ENCODE data around the gene IRAK2.
"Not testable (repeated sequence)": the region's sequence is repeated elsewhere in the genome, so short reads cannot be mapped to it uniquely, and the experiment has no call there.

Gene IRAK2

GRCh38 chr3:10164546-10165393, at the start of gene IRAK2:
Gene IRAK2, plus strand, starts transcription at chr3:10164919. Its CDS starts 36 bp downstream, at chr3:10164955.
- peak; percentile 28 for DNase-seq (ENCODE audit: low read depth)

GRCh38 chr3:10115326-10116137, 49.2 kb upstream of the IRAK2 start, which contains the start of gene BRK1:
Gene BRK1, plus strand, starts transcription at chr3:10115675. Its CDS starts 27 bp downstream, at chr3:10115702.
- peak; percentile 92 for DNase-seq (ENCODE audit: low read depth)

GRCh38 chr3:10116138-10116460, 48.6 kb upstream of the IRAK2 start:
- no peak for DNase-seq (ENCODE audit: low read depth)

GRCh38 chr3:10116928-10117327, 47.8 kb upstream of the IRAK2 start:
- no peak for DNase-seq (ENCODE audit: low read depth)

- no peak for DNase-seq (ENCODE audit: low read depth)
Measured at GRCh38 chr3:10119376-10119775, 45.3 kb upstream of the IRAK2 start.

- DNase-seq (ENCODE audit: low read depth): no peak
Measured at GRCh38 chr3:10121064-10121463, 43.7 kb upstream of the IRAK2 start.

- DNase-seq (ENCODE audit: low read depth): no peak
Measured at GRCh38 chr3:10122724-10123123, 42.0 kb upstream of the IRAK2 start.

- not testable (repeated sequence) for DNase-seq (ENCODE audit: low read depth)
Measured at GRCh38 chr3:10135872-10136271, 28.8 kb upstream of the IRAK2 start.

GRCh38 chr3:10136426-10137005, 28.2 kb upstream of the IRAK2 start:
- no peak for DNase-seq (ENCODE audit: low read depth)

GRCh38 chr3:10137178-10137577, 27.5 kb upstream of the IRAK2 start:
- no peak for DNase-seq (ENCODE audit: low read depth)

GRCh38 chr3:10140996-10141546, 23.6 kb upstream of the IRAK2 start:
- no peak for DNase-seq (ENCODE audit: low read depth)

- DNase-seq (ENCODE audit: low read depth): no peak
Measured at GRCh38 chr3:10142707-10143560, 21.8 kb upstream of the IRAK2 start.

- no peak for DNase-seq (ENCODE audit: low read depth)
Measured at GRCh38 chr3:10145685-10146084, 19.0 kb upstream of the IRAK2 start.

GRCh38 chr3:10149226-10149625, 15.5 kb upstream of the IRAK2 start:
- no peak for DNase-seq (ENCODE audit: low read depth)

- DNase-seq (ENCODE audit: low read depth): no peak
Measured at GRCh38 chr3:10150987-10151386, 13.7 kb upstream of the IRAK2 start.

GRCh38 chr3:10154335-10155122, 10.2 kb upstream of the IRAK2 start:
- DNase-seq (ENCODE audit: low read depth): no peak

GRCh38 chr3:10155123-10155472, 9.6 kb upstream of the IRAK2 start:
- no peak for DNase-seq (ENCODE audit: low read depth)

- DNase-seq (ENCODE audit: low read depth): no peak
Measured at GRCh38 chr3:10155658-10156057, 9.1 kb upstream of the IRAK2 start.

- no peak for DNase-seq (ENCODE audit: low read depth)
Measured at GRCh38 chr3:10157031-10157430, 7.7 kb upstream of the IRAK2 start.

- DNase-seq (ENCODE audit: low read depth): not testable (repeated sequence)
Measured at GRCh38 chr3:10158555-10158954, 6.2 kb upstream of the IRAK2 start.

- no peak for DNase-seq (ENCODE audit: low read depth)
Measured at GRCh38 chr3:10160346-10160745, 4.4 kb upstream of the IRAK2 start.
